GM12873 (cell line): Measurements from ENCODE around the gene PIGS.

Experiments
- CTCF ChIP-seq: IDR thresholded peaks from 2 replicates; pipeline ENCODE4 v1.5.1; 2012; ENCODE audit warnings: low read depth, mild to moderate bottlenecking, moderate library complexity, low read length, control low read depth; ENCODE audit not compliant: insufficient read depth; ENCODE audit errors: missing control alignments

The PIGS gene

GRCh38 chr17:28537219-28537610 is 34.1 kb downstream of the PIGS start:
- TF ChIP-seq CTCF: no peak

DNA sequence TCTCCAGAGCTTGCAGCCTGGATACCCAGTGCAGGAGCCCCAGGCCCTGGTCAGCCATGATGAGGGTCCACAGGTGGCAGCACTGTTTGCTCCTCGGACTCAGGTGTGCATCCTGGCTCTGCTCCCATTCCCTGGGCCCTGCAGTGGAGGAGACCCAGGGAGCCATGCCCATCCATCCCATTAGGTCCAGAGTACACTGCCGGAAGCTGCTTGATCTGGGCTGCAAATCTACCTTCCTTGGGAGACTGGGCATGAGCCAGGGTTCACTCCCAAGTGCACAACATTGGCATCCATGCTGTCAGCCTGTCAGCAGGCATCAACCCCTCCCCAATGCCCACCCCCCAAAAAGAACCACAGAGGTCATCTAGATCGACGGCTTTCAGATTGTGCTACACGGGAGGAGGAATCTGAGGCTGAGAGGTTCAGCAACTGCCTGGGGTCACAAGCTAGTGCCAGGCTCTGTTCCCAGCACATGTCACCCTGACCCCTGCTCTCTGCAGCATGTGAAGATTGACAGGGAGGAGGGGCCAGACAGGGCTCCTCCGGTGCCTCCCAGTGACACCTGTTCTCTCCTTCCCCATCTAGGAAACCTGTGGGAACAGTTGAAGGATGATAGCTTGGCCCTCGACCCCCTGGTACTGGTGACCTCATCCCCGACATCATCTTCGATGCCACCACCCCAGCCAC is 34.6 kb downstream of the PIGS start:
- TF ChIP-seq CTCF: no peak

GRCh38 chr17:28534740-28535375 is 36.5 kb downstream of the PIGS start:
- TF ChIP-seq CTCF: no peak

GRCh38 chr17:28533091-28533807 is 38.1 kb downstream of the PIGS start:
- no peak for TF ChIP-seq CTCF

DNA sequence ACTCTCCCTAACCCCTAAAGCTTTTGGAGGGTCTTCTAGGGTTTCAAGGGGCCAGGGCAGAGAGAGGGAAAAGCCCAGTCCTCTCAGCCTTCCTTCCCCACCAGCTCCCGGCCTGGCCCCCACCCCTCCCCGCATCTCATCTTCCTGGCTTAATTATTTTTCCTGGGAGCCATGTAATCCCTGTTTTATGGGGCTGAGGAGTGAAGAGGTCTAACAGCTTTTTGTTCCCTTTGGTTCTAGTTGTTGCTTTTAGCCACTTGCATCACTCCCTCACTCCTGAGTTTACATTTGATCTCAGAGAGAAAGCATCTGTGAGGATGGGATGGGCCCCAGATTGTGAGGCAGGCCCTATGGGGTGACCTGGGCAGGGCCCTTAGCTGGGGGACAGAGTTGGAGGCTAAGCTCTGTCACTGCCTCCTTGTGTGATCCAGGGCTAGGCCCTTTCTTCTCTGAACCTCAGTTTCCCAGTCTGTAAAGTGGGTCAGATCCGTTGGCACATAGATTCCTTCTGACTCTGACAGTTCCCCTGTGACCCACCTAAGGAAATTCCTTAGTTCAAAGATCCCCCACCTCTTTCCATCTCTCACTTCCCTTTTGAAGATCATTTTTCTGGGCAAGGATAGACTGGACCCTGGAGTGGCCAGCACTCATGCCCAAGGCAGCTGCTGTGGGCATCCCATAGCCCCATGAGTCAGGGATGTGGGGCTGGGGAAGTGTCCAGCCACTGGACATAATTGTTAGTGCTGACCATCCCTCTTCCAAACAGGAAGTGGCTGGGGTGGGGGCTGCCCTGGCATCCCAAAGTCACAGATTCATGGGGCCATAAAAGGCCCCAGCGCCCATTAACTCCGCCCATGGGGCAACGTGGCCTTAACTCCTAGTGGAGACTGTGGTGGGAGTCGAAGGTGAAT is 39.0 kb downstream of the PIGS start:
- no peak for TF ChIP-seq CTCF

DNA sequence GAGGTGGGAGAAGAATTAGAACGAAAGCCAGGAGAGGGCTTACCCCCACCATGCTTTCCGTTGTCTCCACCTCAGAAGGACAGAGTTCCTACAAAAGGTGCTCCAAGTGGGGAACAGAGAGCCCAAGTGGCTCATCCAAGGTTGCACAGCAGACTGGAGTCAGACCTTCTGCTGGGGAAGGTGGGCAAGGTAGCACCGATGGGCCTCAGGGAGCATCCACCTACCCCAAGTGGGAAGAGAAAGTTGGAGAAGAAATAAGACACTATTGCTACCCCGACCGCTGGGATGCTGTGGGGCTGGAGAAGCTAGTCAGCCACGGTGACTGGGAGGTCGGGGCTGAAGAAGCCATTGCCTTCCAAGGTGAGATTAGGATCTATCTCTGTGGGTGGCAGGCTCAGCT is 40.4 kb downstream of the PIGS start:
- TF ChIP-seq CTCF: no peak
